ENCODE results near the gene ATXN1.
A peak's percentile ranks its signal among the peaks of the same experiment; 100 is the strongest.

The ATXN1 gene

GRCh38 chr6:16731478-16732051 is 29.7 kb downstream of the ATXN1 start:
- Histone ChIP-seq H3K36me3 (no peaks in the 10 kb centered on the region), H3K4me1 (peaks cover 0 to 81% (median 21%) of the 10 kb centered on the region in 4 donors), H3K9me3 (no peaks in the 10 kb centered on the region), H3K27me3 (no peaks in the 10 kb centered on the region), H3K4me3 (no peak overlapping the region), H3K27ac (no peak overlapping the region)
- no peak for DNase-seq
- intact Hi-C loops (cut with DNase I; ENCODE audit: low total_unique reads): no loop called here
- TF ChIP-seq CTCF (IDR thresholded peaks at IDR 0.05): no peak

- no peak overlapping the region for H3K27ac ChIP-seq
Measured at GRCh38 chr6:16730738-16731477, 30.4 kb downstream of the ATXN1 start.

GRCh38 chr6:16729744-16730143 is 31.5 kb downstream of the ATXN1 start:
- Histone ChIP-seq H3K27me3 (no peaks in the 10 kb centered on the region), H3K4me3 (no peak overlapping the region), H3K36me3 (no peaks in the 10 kb centered on the region), H3K9me3 (no peaks in the 10 kb centered on the region), H3K4me1 (peaks cover 0 to 80% (median 27%) of the 10 kb centered on the region in 4 donors), H3K27ac (no peak overlapping the region)
- intact Hi-C loops (cut with DNase I; ENCODE audit: low total_unique reads): no loop called here
- TF ChIP-seq CTCF (IDR thresholded peaks at IDR 0.05): no peak
- no peak for DNase-seq

More at GRCh38 chr6:16730738-16731477, 30.4 kb downstream of the ATXN1 start:
- no peak for TF ChIP-seq CTCF (IDR thresholded peaks at IDR 0.05)
- H3K4me3 ChIP-seq: no peak overlapping the region
- no peaks in the 10 kb centered on the region for H3K36me3 ChIP-seq
- intact Hi-C loops (cut with DNase I; ENCODE audit: low total_unique reads): no loop called here
- no peak for DNase-seq
- H3K9me3 ChIP-seq: no peaks in the 10 kb centered on the region
- H3K27me3 ChIP-seq: no peaks in the 10 kb centered on the region
- H3K4me1 ChIP-seq: peaks cover 0 to 81% (median 20%) of the 10 kb centered on the region in 4 donors

GRCh38 chr6:16729183-16729691 is 32.0 kb downstream of the ATXN1 start:
- Histone ChIP-seq H3K4me1 (peaks cover 0 to 81% (median 32%) of the 10 kb centered on the region in 4 donors), H3K9me3 (no peaks in the 10 kb centered on the region), H3K27me3 (no peaks in the 10 kb centered on the region), H3K27ac (no peak overlapping the region), H3K4me3 (no peak overlapping the region), H3K36me3 (no peaks in the 10 kb centered on the region)
- intact Hi-C loops (cut with DNase I; ENCODE audit: low total_unique reads): no loop called here
- no peak for DNase-seq
- TF ChIP-seq CTCF (IDR thresholded peaks at IDR 0.05): no peak

GRCh38 chr6:16728513-16729182 is 32.6 kb downstream of the ATXN1 start:
- Histone ChIP-seq H3K27me3 (no peaks in the 10 kb centered on the region), H3K36me3 (no peaks in the 10 kb centered on the region), H3K9me3 (no peaks in the 10 kb centered on the region), H3K27ac (peak overlapping the region in 1 of 2 donors; percentile 16), H3K4me3 (no peak overlapping the region), H3K4me1 (peaks cover 0 to 85% (median 37%) of the 10 kb centered on the region in 4 donors)
- intact Hi-C loops (cut with DNase I; ENCODE audit: low total_unique reads): no loop called here
- no peak for DNase-seq
- no peak for TF ChIP-seq CTCF (IDR thresholded peaks at IDR 0.05)

All from tibial artery (tissue), 4 donors.